HT-29 (cell line): Measurements from ENCODE around the gene RAB35. TPM values are rescaled to one million over a fixed set of nuclear protein-coding genes. Genes with fewer than 3 reads are reported as not detected.

ENCODE experiments used
- DNase-seq: peaks from one replicate; pipeline ENCODE4 v3.0.0-alpha.2; 2015; ENCODE audit warnings: low spot score
- total RNA-seq: library from RNA; depleted of rRNA; stranded (reverse); fragments of >200 nt; shearing (Covaris generic); gene quantifications from 2 replicates; pipeline ENCODE4 v1.2.3, GENCODE V29; 2014

RAB35 gene
- total RNA-seq, 1 experiment from 2014 or later = 46.1 TPM

DNA sequence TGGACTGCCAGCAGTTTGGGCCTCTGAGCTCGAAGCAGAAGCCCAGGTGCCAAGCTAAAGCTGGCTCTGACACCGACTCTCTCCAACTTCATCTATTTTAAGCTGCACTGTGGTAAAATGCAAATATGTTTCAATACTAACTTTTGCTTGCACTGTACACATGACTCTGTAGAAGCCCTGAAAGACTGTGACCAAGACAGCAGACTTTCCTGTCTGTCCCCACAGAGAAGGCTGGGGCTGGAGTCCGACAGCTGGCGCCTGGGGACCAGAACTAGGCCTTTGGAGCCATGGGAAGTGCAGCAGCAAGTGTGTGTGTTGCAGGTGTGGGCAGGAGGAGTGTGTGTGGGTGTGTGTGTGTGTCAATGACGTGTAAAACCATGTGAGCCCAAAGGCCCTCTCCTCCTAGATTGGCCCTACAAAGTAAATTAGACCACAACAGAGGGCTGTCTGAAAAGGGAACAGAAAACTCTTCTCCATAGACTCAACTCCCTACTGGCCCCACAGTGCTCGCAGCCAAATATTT is 16.4 kb upstream of the RAB35 start:
- no peak for DNase-seq

DNA sequence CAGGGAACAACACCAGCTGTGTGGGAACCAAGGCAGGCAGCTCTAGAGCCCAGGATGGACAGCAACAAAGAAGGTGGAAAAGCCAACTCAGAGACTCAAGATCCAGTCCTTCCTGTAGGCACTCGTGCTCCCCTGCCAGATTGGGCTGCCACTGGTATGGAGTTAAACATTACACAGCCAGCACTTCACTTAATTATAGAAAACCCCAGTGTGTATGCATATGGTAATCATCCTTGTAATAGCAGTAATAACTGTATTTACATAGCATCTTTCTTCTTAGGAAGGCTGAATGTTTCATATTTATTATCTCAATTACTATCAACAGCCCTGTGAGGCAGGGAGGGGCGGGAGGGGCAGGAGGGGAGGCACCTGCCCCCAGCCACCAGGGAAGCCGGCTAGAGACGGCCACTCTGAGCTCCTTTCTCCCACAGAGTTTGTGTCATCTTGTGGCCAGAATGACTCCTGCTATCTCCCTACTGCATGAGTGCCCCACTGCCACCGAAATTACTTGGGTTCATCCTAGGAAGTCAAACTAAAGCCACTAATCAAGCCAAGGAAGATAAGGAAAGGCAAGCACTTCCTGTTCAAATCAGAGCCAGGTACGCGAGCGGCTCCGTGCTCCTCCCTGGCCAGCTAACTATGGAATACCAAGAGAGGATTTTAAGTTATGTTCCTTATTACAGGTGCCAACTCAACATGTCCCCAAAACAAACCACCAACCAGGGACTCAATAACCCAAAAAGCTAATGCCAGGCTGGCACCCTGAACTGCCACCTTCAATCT is 15.7 kb upstream of the RAB35 start:
- no peak for DNase-seq

DNA sequence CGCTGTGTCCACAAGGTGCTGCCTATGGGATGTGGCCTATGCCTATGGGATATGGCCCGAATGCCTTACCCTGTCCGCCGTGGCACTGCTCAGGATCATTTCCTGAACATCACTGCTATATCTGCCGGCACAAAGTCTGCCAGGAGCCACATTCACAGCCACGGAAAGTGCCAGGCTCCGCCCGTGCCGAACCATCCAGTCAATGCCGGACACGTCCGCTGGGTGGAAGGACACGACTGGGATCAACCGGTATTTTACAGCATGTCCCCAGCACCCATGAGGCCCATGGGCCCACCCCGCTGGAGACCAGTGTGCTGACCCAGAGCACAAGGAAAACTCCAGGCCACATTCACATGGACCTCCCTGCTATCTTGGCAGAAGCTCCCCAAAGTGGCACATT is 14.6 kb upstream of the RAB35 start:
- DNase-seq = no peak

- no peak for DNase-seq
Measured at GRCh38 chr12:120130011-120130410, 13.5 kb upstream of the RAB35 start.

DNA sequence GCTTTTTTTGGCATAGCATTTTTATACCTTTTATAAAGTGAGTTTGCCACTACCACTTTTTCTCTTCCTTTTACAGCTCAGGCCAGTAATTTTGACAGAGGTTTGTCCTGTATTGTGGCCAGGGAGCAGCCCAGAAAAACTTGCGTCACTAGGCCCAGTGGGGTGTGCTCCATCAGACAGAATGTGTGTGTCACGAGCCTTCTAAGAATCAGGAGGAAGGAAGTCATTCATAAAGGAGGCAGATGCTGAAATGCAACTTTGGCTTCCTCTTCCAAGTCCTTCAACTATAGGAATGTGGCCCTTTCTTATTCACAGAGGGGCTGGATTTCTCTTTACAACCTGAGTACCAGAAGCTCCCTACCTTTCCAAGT is 10.1 kb upstream of the RAB35 start:
- DNase-seq = no peak

- no peak for DNase-seq
Measured at GRCh38 chr12:120125792-120126634, 9.5 kb upstream of the RAB35 start.

GRCh38 chr12:120125029-120125428 is 8.5 kb upstream of the RAB35 start:
- DNase-seq = no peak

DNA sequence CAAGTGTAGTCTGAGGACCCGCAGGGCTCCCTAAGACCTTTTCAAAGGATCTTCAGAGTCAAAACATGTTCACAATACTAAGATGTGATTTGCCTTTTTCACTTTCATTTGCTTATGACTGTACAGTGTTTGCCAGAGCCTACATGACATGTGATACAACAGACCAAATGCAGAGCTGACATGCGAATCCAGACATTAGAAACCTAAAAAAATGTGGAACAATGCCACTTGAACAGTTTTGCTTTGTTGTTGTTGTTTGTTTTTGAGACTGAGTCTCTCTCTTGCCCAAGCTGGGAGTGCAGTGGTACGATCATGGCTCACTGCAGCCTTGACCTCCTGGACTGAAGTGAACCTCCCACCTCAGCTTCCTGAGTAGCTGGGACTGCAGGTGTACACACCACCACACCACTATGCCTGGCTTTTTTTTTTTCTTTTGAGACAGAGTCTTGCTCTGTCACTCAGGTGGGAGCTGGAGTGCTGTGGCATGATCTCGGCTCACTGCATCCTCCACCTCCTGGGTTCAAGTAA is 5.3 kb upstream of the RAB35 start:
- DNase-seq = no peak

DNA sequence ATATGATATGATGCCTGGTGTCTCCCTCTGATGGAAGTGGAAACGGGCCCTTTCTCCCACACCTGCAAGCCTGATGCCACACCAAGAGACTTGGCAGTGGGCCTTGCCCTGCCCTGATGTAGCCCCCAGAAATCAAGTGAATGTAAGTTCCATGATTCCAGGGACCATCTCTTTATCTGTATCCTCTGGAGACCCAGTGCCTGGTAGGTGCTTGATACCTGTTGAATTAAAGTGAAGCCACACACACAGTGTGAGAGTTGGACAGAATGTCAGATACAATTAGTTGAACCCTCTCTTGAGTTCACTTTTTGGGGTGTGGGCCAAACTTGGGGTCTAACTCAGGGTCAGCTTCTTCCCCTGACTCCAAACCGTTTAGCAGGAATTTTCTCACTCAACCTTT is 4.8 kb upstream of the RAB35 start:
- no peak for DNase-seq

- DNase-seq = no peak
Measured at GRCh38 chr12:120119271-120119973, 2.9 kb upstream of the RAB35 start.

DNA sequence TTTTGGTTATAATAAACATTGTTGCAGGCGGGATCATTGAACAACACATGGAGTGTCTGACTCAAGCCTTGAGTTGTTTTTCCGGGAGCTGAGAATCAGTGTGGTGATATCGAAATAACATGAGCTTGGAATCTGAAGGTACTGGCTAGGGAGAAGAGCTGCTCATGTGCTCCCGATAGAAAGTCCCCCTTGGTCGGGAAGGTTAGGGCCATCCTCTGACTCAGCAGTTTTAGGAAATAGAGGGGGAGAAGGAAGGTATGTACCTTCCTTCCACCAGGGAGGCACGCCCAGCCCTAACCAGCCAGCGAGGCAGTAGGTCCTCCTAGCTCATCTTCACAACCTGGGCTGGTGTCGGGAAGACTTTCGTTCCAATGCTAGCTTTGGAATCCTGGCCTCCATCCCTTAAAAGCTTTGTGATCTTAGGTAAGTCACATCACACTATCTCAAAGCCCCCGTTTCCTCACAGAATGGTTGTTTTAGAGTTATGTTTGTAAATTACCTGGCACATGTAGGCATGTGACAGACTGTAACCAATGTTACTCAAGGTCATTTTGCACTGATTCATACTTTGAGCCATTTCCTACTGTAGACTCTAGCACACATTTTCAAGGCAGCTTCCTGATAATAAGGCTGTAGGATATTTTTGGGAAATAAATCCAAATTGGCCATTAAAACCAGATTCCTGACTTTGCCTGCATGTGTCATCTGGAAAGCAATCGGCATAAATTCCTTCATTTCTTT is 1.9 kb upstream of the RAB35 start:
- DNase-seq = peak; percentile 48

DNA sequence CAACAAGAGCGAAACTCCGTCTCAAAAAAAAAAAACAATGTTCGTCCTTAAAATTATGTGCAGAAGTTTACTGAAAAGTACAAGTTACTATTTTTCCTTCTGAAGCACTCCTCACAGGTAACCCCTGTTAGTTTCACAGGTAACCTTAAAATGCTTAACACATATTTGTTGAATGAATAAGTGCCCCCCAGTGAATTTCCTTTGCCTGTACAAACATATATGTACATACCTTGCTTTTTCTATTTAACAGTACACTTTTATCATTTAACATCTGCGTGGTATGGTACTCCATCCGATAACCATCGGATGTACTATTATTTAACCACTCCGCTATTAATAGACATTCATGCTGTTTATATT is 1.4 kb upstream of the RAB35 start:
- no peak for DNase-seq

DNA sequence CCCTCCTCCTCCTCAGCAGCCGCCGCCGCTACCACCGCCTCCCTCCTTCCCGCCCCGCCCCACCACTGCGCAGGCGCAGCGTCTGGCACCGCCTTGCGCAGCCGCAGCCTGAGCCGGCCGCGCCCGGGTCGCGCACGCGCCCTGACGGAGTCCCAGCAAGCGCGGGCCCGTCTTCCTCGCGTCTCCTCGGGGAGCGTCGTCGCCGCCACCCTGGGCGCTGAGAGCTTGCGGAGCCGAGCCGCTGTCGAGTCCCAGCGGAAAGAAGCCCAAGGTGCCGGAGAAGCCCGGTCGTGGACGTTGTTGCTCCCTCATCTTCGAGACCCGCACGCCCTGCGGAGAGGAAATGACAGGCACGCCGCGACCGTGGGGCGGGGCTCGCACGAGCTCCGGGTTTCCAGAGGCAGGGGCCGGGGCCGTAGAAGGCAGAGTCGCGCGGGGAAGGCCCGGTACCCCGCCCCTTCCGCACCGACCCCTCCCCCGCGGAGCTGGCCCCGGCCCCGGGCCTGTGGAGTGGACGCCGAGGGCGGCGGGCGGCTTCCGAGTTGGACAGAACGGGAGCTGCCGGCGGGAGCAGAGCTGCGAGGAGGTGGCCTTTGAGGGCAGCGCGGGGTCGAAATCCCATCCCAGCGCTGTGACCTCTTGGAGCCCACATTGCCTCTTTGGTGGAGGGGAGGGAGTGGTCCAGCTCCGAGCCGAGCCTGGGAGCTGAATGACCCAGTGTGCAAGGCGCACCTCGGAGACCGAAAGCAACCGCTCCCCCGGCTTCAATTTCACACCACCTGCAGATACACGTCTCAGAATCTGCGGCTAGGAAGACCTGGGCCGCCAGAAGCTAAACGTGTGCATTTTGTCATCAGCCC is 469 bp upstream of the RAB35 start:
- peak; percentile 96 for DNase-seq

- peak; percentile 33 for DNase-seq
Measured at GRCh38 chr12:120115692-120116440, 687 bp downstream of the RAB35 start.

DNA sequence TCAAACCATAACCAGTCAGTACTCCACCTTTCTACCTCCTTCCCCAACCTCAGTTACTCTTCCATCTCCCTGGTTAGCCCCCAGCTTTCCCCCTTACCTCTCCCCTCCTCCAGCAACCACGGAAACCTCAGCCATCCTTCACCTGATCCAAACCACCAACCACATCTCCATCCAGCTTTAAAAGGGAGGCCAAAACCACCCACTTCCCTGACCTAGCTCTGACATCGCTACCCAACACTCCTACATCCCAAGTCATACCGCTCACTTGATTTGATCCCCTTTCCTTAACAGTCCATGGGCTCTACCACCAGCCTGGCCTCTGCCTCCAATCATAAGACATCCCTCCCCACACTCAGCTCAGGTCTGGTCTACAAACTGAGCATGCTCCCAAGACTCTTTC is 1.5 kb downstream of the RAB35 start:
- DNase-seq = no peak

- no peak for DNase-seq
Measured at GRCh38 chr12:120110550-120111501, 5.7 kb downstream of the RAB35 start.

DNA sequence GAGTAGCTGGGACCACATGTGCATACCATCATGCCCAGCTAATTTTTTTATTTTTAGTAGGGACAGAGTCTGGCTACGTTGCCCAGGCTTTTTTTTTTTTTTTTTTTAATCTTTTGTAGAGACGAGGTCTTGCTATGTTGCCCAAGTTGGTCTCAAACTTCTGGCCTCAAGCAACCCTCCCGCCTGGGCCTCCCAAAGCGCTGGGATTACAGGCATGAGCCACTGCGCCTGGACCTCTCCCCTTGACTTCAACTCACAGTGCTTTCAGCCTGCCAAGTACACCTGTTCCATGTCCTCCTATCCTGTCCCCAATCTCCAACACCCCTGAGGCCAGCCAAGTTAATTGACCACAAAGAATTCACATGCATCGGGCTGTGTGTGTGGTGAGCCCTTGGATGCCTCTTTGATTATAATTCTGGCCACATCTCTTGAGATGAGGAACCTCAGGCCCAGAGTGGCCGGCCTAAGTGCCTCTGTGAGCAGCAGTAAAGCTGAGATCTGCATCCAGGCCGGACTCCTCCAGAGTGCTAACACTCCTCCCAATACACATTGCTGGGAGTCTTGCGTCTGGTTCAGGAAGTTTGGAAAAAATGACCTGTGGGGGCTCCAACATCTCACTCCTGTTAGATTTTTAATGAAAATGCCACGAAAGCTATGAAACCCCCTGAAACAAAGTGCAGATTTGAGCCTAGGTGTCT is 6.8 kb downstream of the RAB35 start:
- DNase-seq = no peak

DNA sequence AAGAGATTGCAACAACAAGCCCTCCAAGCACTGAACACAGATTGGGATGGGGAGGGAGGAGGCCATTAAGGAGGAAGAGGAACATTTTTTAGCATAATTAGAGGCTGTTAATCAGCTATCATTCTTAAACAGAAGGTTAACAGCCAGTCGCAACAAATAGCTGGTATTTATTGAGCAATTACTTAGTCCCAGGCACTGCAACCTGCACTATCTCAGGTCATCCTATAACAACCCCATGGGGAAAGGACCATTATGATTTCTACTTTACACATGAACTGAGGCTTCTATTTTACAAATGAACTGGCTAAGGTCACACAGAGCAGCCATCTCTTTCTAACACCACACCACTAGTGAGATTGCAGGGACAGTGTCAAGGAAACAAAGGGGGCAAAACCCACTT is 10.4 kb downstream of the RAB35 start:
- no peak for DNase-seq
